Measurements from ENCODE around the gene RHOG.
"Not testable (repeated sequence)": the region's sequence is repeated elsewhere in the genome, so short reads cannot be mapped to it uniquely, and the experiment has no call there.

The RHOG gene

GRCh38 chr11:3834349-3834663, 6.5 kb downstream of the RHOG start:
- no peak for DNase-seq (ENCODE audit: low spot score)

GRCh38 chr11:3833449-3833848, 7.3 kb downstream of the RHOG start:
- DNase-seq (ENCODE audit: low spot score): no peak

GRCh38 chr11:3832816-3833215, 7.9 kb downstream of the RHOG start:
- DNase-seq (ENCODE audit: low spot score): no peak

- no peak for DNase-seq (ENCODE audit: low spot score)
Observed at GRCh38 chr11:3831378-3832239, 9.2 kb downstream of the RHOG start.

GRCh38 chr11:3830730-3831129, 10.0 kb downstream of the RHOG start:
- no peak for DNase-seq (ENCODE audit: low spot score)

GRCh38 chr11:3830088-3830487, 10.7 kb downstream of the RHOG start:
- no peak for DNase-seq (ENCODE audit: low spot score)

- DNase-seq (ENCODE audit: low spot score): no peak
Observed at GRCh38 chr11:3827434-3828186, 13.1 kb downstream of the RHOG start.

GRCh38 chr11:3826721-3827120, 14.0 kb downstream of the RHOG start:
- DNase-seq (ENCODE audit: low spot score): no peak

GRCh38 chr11:3825473-3826154, 15.1 kb downstream of the RHOG start:
- no peak for DNase-seq (ENCODE audit: low spot score)

GRCh38 chr11:3824714-3825472, 15.9 kb downstream of the RHOG start:
- peak; percentile 37 for DNase-seq (ENCODE audit: low spot score)

- DNase-seq (ENCODE audit: low spot score): no peak
Observed at GRCh38 chr11:3823762-3824506, 16.8 kb downstream of the RHOG start.

- DNase-seq (ENCODE audit: low spot score): no peak
Observed at GRCh38 chr11:3823303-3823702, 17.5 kb downstream of the RHOG start.

GRCh38 chr11:3822312-3822711, 18.4 kb downstream of the RHOG start:
- DNase-seq (ENCODE audit: low spot score): no peak

GRCh38 chr11:3820971-3821370, 19.8 kb downstream of the RHOG start:
- no peak for DNase-seq (ENCODE audit: low spot score)

GRCh38 chr11:3817181-3817800, 23.5 kb downstream of the RHOG start:
- DNase-seq (ENCODE audit: low spot score): no peak

- DNase-seq (ENCODE audit: low spot score): no peak
Observed at GRCh38 chr11:3816673-3817072, 24.1 kb downstream of the RHOG start.

GRCh38 chr11:3815845-3816244, 24.9 kb downstream of the RHOG start:
- DNase-seq (ENCODE audit: low spot score): no peak

- DNase-seq (ENCODE audit: low spot score): not testable (repeated sequence)
Observed at GRCh38 chr11:3814832-3815231, 25.9 kb downstream of the RHOG start.

- DNase-seq (ENCODE audit: low spot score): no peak
Observed at GRCh38 chr11:3810951-3811350, 29.8 kb downstream of the RHOG start.

GRCh38 chr11:3810446-3810845, 30.3 kb downstream of the RHOG start:
- DNase-seq (ENCODE audit: low spot score): no peak

- no peak for DNase-seq (ENCODE audit: low spot score)
Observed at GRCh38 chr11:3809624-3809928, 31.2 kb downstream of the RHOG start.
